NT2/D1 (cell line): ENCODE results near the gene HABP2.

Experiments used
- SUZ12 ChIP-seq: IDR thresholded peaks from 2 replicates; pipeline ENCODE4 v1.6.1; 2011; ENCODE audit not compliant: insufficient read length, insufficient read depth; ENCODE audit errors: extremely low read depth
- YY1 ChIP-seq: IDR thresholded peaks from 2 replicates; pipeline ENCODE4 v1.6.1; 2011; ENCODE audit not compliant: insufficient read length, insufficient read depth

DNA sequence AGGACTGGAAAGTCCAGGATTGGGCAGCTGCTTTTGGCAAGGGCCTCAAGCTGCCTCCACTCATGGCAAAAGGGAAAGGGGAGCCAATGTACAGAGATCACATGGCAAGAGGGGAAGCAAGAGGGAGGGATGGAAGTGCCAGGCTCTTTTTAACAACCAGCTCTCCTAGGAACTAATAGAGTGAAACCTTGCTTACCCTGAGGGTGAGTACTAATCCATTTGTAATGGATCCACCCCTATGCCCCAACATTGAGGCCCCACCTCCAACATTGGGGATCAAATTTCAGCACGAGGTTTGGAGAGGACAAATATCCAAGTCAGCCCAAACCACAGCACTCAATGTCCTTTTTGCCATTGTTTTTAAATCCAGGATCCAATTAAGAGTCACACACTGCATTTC is 12.5 kb downstream of the HABP2 start:
- TF ChIP-seq YY1, result no peak
- no peak for TF ChIP-seq SUZ12
